Chondrocyte (in vitro differentiated cells): ENCODE measurements around the gene GCLC. TPM values are rescaled to one million over a fixed set of nuclear protein-coding genes. Genes with fewer than 3 reads are reported as not detected.

ENCODE experiments used
- DNase-seq: peaks from one replicate; pipeline ENCODE4 v3.0.0; 2021; ENCODE audit warnings: mixed read lengths, low spot score
- H3K27ac Mint-ChIP-seq: one replicate; pipeline ENCODE4 v1.8.0; 2021; ENCODE audit warnings: mild to moderate bottlenecking, moderate library complexity, mixed read lengths; ENCODE audit not compliant: unreplicated experiment
- H3K27me3 Mint-ChIP-seq: 2 replicates; pipeline ENCODE4 v1.8.0; 2021; ENCODE audit warnings: low read depth, mixed read lengths
- H3K36me3 Mint-ChIP-seq: 2 replicates; pipeline ENCODE4 v1.8.0; 2021; ENCODE audit warnings: low read depth, mixed read lengths
- H3K4me1 Mint-ChIP-seq: 2 replicates; pipeline ENCODE4 v1.8.0; 2021; ENCODE audit warnings: low read depth, mild to moderate bottlenecking, mixed read lengths
- H3K4me3 Mint-ChIP-seq: one replicate; pipeline ENCODE4 v1.8.0; 2021; ENCODE audit warnings: mild to moderate bottlenecking, moderate library complexity, mixed read lengths; ENCODE audit not compliant: unreplicated experiment
- H3K9me3 Mint-ChIP-seq: 2 replicates; pipeline ENCODE4 v1.8.0; 2021; ENCODE audit warnings: low read depth, mixed read lengths
- total RNA-seq: library from RNA; stranded (reverse); gene quantifications from 3 replicates; pipeline ENCODE4 v1.2.1, GENCODE V29; 2021
- TF ChIP-seq, protein P1 (sequence below): fragments of 200-600 bp; sonication (generic); IDR thresholded peaks from 2 replicates; pipeline ENCODE4 v1.5.0; 2021; ENCODE audit warnings: antibody characterized with exemption, mild to moderate bottlenecking, moderate library complexity

Gene GCLC
- total RNA-seq, 1 donor from 2014 or later, result 35.2 TPM

DNA sequence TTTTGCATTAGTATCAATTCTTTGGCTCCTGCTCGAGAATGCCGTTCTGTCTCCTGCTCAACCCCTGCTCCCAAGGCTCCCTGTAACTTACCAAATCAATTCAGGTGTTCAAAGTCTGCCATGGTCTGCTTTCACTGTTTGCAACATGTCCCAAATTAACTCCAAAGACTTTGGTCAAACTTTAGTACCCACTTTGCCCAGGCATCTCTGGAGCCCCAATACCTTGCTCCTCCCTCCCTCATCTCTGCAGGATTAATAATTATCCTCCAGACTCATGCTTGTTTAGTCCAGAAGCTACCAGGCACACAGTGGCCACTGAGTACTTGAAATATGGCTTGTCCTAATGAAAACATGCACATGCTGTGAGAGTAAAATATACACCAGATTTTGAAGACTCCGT is 30.2 kb downstream of the GCLC start:
- Mint-ChIP-seq H3K27me3 (no peaks in the 10 kb centered on the region), H3K4me1 (peaks cover 13% of the 10 kb centered on the region), H3K36me3 (peaks cover 18% of the 10 kb centered on the region), H3K4me3 (no peak overlapping the region), H3K27ac (peak overlapping the region; percentile 13), H3K9me3 (no peaks in the 10 kb centered on the region)
- TF ChIP-seq, protein P1, sequence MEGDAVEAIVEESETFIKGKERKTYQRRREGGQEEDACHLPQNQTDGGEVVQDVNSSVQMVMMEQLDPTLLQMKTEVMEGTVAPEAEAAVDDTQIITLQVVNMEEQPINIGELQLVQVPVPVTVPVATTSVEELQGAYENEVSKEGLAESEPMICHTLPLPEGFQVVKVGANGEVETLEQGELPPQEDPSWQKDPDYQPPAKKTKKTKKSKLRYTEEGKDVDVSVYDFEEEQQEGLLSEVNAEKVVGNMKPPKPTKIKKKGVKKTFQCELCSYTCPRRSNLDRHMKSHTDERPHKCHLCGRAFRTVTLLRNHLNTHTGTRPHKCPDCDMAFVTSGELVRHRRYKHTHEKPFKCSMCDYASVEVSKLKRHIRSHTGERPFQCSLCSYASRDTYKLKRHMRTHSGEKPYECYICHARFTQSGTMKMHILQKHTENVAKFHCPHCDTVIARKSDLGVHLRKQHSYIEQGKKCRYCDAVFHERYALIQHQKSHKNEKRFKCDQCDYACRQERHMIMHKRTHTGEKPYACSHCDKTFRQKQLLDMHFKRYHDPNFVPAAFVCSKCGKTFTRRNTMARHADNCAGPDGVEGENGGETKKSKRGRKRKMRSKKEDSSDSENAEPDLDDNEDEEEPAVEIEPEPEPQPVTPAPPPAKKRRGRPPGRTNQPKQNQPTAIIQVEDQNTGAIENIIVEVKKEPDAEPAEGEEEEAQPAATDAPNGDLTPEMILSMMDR, result no peak
- no peak for DNase-seq

DNA sequence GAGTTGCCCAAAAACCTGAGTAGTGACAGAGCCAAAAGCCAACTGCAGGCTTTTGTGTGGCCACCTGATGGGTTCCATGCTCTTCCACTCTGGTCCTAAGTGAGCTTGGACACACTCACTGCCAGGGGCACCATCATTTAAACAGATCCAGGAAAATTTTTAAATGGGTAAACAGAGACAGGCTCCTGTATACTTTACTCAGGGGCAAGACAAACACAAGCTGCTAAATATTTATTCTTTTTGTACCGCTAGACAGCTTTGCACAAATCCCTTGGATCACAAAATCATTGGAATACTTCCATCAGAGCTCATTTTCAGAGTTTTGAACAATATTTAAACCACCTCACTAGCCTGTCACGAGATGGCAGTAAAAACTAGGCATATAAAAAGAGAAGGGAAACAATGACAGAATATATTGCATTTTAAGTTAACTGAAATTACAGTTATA is 31.4 kb downstream of the GCLC start:
- Mint-ChIP-seq H3K4me1 (peaks cover 13% of the 10 kb centered on the region), H3K27me3 (no peaks in the 10 kb centered on the region), H3K36me3 (peaks cover 16% of the 10 kb centered on the region), H3K4me3 (no peak overlapping the region), H3K9me3 (no peaks in the 10 kb centered on the region), H3K27ac (no peak overlapping the region)
- DNase-seq, result no peak
- TF ChIP-seq, protein P1, result no peak

DNA sequence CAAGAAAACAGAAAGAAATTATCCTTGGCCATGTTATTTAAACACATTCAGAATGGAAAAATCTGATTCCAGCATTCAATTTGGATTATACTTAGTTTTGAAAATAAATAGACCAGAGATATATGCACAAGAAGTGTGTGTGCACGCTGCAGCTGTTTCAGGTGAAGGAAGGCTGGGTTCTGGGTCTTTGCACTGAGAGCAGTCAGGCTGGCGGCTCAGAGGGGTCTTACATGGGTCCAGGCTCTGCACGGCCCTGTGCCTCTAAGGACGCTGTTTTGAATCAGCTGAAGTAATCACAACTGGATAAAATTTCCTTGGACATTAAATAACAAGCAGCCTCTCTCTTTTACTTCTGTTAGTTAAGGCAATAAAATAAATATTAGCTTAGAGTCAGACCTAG is 31.8 kb downstream of the GCLC start:
- no peak for DNase-seq
- no peaks in the 10 kb centered on the region for H3K9me3 Mint-ChIP-seq
- H3K4me3 Mint-ChIP-seq, result no peak overlapping the region
- TF ChIP-seq, protein P1, result no peak
- peaks cover 13% of the 10 kb centered on the region for H3K4me1 Mint-ChIP-seq
- no peaks in the 10 kb centered on the region for H3K27me3 Mint-ChIP-seq
- no peak overlapping the region for H3K27ac Mint-ChIP-seq
- peaks cover 18% of the 10 kb centered on the region for H3K36me3 Mint-ChIP-seq

DNA sequence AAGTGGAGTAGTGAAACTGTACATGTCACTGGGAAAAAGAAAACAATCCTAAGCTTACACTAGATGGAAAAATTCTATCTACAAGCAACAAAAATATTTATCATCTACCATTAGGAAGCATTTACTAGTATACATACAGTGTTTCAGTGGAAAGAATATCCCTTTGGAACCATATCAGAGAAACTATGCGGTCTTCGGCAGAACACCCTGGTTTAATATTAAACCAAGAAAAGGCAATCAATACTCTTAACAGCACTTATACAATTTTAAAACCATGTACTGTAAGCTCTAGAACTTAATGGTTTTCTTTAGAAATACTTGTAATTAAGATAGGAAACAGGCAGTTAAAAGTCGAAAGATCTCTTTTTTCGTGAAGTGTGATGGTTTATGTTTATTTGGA is 32.3 kb downstream of the GCLC start:
- peaks cover 18% of the 10 kb centered on the region for H3K36me3 Mint-ChIP-seq
- H3K9me3 Mint-ChIP-seq, result no peaks in the 10 kb centered on the region
- TF ChIP-seq, protein P1, result no peak
- DNase-seq, result no peak
- no peak overlapping the region for H3K27ac Mint-ChIP-seq
- no peak overlapping the region for H3K4me3 Mint-ChIP-seq
- peaks cover 13% of the 10 kb centered on the region for H3K4me1 Mint-ChIP-seq
- H3K27me3 Mint-ChIP-seq, result no peaks in the 10 kb centered on the region

DNA sequence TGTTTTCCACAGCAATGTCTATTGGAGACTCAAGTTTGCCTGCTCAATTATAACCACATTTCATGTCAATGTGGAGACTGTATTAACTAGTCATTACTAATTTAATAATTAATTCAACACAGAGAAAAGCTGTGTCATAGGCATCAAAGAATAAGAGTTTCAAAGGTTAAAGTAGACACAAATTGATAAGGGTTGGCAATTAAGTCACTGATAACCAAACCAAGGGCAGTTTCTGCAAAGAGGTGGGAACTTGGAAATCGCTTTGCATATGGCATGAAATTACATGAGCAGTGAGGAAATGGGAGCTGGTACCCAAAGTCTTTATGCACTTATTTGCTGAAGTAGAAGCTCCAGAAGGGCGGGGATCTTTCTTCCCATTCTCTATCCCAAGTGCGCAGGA is 34.2 kb downstream of the GCLC start:
- H3K4me1 Mint-ChIP-seq, result peaks cover 10% of the 10 kb centered on the region
- no peak for DNase-seq
- H3K36me3 Mint-ChIP-seq, result peaks cover 19% of the 10 kb centered on the region
- TF ChIP-seq, protein P1, result no peak
- H3K27me3 Mint-ChIP-seq, result no peaks in the 10 kb centered on the region
- H3K4me3 Mint-ChIP-seq, result no peak overlapping the region
- H3K9me3 Mint-ChIP-seq, result no peaks in the 10 kb centered on the region
- H3K27ac Mint-ChIP-seq, result no peak overlapping the region
